Measurements from ENCODE around the gene ABCA4. TPM values are rescaled to one million over a fixed set of nuclear protein-coding genes. Genes with fewer than 3 reads are reported as not detected.

ABCA4 gene
- total RNA-seq, 1 experiment from 2014 or later = 0.09 TPM

DNA sequence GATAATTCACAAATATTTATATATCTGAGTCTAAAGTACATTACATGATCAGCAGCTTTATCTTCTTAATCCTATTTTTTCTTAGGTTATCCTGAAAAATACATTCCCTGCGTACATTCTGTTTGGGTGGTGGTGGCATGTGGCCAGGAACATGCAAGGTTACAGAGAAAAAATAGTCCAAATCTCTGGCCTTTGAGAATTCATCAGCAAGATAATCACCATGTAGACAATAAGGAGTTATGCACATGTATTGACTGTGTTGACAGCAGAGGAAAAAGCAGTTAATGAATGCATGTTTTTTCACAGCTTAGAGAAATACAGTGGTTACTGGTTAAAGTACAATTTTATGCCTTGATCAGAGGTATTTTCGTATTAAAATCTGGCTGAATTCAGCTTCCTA lies 49.0 kb downstream of the ABCA4 start (continued):
- TF ChIP-seq, protein P1, sequence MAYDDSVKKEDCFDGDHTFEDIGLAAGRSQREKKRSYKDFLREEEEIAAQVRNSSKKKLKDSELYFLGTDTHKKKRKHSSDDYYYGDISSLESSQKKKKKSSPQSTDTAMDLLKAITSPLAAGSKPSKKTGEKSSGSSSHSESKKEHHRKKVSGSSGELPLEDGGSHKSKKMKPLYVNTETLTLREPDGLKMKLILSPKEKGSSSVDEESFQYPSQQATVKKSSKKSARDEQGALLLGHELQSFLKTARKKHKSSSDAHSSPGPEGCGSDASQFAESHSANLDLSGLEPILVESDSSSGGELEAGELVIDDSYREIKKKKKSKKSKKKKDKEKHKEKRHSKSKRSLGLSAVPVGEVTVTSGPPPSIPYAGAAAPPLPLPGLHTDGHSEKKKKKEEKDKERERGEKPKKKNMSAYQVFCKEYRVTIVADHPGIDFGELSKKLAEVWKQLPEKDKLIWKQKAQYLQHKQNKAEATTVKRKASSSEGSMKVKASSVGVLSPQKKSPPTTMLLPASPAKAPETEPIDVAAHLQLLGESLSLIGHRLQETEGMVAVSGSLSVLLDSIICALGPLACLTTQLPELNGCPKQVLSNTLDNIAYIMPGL (CRISPR knock-in tag; IDR thresholded peaks at IDR 0.05) = no peak
- TF ChIP-seq CREM (CRISPR knock-in tag; IDR thresholded peaks at IDR 0.05) = no peak
- no peak for TF ChIP-seq ATF6 (CRISPR knock-in tag; IDR thresholded peaks at IDR 0.05)
- TF ChIP-seq PRDM15 (CRISPR knock-in tag; IDR thresholded peaks at IDR 0.05) = no peak
- no peak for TF ChIP-seq ZNF396 (CRISPR knock-in tag; IDR thresholded peaks at IDR 0.05; ENCODE audit: borderline replicate concordance)
- TF ChIP-seq, protein P2, sequence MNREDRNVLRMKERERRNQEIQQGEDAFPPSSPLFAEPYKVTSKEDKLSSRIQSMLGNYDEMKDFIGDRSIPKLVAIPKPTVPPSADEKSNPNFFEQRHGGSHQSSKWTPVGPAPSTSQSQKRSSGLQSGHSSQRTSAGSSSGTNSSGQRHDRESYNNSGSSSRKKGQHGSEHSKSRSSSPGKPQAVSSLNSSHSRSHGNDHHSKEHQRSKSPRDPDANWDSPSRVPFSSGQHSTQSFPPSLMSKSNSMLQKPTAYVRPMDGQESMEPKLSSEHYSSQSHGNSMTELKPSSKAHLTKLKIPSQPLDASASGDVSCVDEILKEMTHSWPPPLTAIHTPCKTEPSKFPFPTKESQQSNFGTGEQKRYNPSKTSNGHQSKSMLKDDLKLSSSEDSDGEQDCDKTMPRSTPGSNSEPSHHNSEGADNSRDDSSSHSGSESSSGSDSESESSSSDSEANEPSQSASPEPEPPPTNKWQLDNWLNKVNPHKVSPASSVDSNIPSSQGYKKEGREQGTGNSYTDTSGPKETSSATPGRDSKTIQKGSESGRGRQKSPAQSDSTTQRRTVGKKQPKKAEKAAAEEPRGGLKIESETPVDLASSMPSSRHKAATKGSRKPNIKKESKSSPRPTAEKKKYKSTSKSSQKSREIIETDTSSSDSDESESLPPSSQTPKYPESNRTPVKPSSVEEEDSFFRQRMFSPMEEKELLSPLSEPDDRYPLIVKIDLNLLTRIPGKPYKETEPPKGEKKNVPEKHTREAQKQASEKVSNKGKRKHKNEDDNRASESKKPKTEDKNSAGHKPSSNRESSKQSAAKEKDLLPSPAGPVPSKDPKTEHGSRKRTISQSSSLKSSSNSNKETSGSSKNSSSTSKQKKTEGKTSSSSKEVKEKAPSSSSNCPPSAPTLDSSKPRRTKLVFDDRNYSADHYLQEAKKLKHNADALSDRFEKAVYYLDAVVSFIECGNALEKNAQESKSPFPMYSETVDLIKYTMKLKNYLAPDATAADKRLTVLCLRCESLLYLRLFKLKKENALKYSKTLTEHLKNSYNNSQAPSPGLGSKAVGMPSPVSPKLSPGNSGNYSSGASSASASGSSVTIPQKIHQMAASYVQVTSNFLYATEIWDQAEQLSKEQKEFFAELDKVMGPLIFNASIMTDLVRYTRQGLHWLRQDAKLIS (CRISPR knock-in tag; IDR thresholded peaks at IDR 0.05; ENCODE audit: borderline replicate concordance) = no peak
- TF ChIP-seq, protein P3, sequence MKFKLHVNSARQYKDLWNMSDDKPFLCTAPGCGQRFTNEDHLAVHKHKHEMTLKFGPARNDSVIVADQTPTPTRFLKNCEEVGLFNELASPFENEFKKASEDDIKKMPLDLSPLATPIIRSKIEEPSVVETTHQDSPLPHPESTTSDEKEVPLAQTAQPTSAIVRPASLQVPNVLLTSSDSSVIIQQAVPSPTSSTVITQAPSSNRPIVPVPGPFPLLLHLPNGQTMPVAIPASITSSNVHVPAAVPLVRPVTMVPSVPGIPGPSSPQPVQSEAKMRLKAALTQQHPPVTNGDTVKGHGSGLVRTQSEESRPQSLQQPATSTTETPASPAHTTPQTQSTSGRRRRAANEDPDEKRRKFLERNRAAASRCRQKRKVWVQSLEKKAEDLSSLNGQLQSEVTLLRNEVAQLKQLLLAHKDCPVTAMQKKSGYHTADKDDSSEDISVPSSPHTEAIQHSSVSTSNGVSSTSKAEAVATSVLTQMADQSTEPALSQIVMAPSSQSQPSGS (CRISPR knock-in tag; IDR thresholded peaks at IDR 0.05; ENCODE audit: borderline replicate concordance, low read depth) = no peak

- ChIA-PET POLR2A (no interaction called here), CTCF (interaction anchor here (1.2 to 1.4 kb wide), 2 partner anchors 46 to 264 kb away, joined by 4 to 6 read pairs; no protein-coding TSS in a partner anchor)
- Mint-ChIP-seq H3K9me3 (no peaks in the 10 kb centered on the region), H3K27ac (no peak overlapping the region), H3K4me3 (no peak overlapping the region), H3K36me3 (no peaks in the 10 kb centered on the region), H3K27me3 (ENCODE audit: low read depth) (peaks cover 86% of the 10 kb centered on the region), H3K4me1 (peaks cover 11% of the 10 kb centered on the region)
- no peak for TF ChIP-seq ZNF317 (CRISPR knock-in tag; IDR thresholded peaks at IDR 0.05; ENCODE audit: borderline replicate concordance, low read depth)
- no peak for TF ChIP-seq OVOL2 (CRISPR knock-in tag; IDR thresholded peaks at IDR 0.05; ENCODE audit: borderline replicate concordance)
- TF ChIP-seq EMX1 (CRISPR knock-in tag; IDR thresholded peaks at IDR 0.05) = no peak
- TF ChIP-seq MLX (CRISPR knock-in tag; IDR thresholded peaks at IDR 0.05) = no peak
- no peak for TF ChIP-seq SOX15 (CRISPR knock-in tag; IDR thresholded peaks at IDR 0.05)
- DNase-seq (ENCODE audit: low spot score) (no peak), ATAC-seq (no peak)
Observed at GRCh38 chr1:94071391-94071790, 49.6 kb downstream of the ABCA4 start.

Data from WTC11 (cell line).